Ascending aorta (tissue), 2 donors: ENCODE measurements around the gene SPDYE1. TPM values are rescaled to one million over a fixed set of nuclear protein-coding genes. Genes with fewer than 3 reads are reported as not detected.
"Not testable (repeated sequence)": the region's sequence is repeated elsewhere in the genome, so short reads cannot be mapped to it uniquely, and the experiment has no call there.

ENCODE experiments used
- DNase-seq, 2 donors: peaks; one replicate each; pipeline ENCODE4 v3.0.0-alpha.2; 2019; ENCODE audit warnings: low spot score in 2 of 2
- H3K27ac ChIP-seq, 2 donors: fragments of 200-600 bp; sonication (generic); one replicate each; pipeline ENCODE4 v1.5.1; 2016 to 2017; ENCODE audit warnings: mild to moderate bottlenecking in 1 of 2
- H3K27me3 ChIP-seq: fragments of 200-600 bp; sonication (generic); one replicate; pipeline ENCODE4 v1.5.1; 2017
- H3K36me3 ChIP-seq, 2 donors: fragments of 200-600 bp; sonication (generic); one replicate each; pipeline ENCODE4 v1.5.1; 2016
- H3K4me1 ChIP-seq, 2 donors: fragments of 200-600 bp; sonication (generic); one replicate each; pipeline ENCODE4 v1.5.1; 2016 to 2017; ENCODE audit warnings: mild to moderate bottlenecking in 1 of 2
- H3K4me3 ChIP-seq, 2 donors: fragments of 200-600 bp; sonication (generic); one replicate each; pipeline ENCODE4 v1.5.1; 2016 to 2017; ENCODE audit warnings: mild to moderate bottlenecking in 1 of 2
- H3K9me3 ChIP-seq, 2 donors: fragments of 200-600 bp; sonication (generic); one replicate each; pipeline ENCODE4 v1.5.1; 2016
- intact Hi-C: fragments of 100-400 bp; cut with DNase I; formaldehyde crosslinking; loops from one replicate; pipeline ENCODE4 v1.15.1; 2023
- total RNA-seq: library from RNA; depleted of rRNA; stranded (reverse); fragments of >200 nt; gene quantifications from one replicate; pipeline ENCODE4 v1.1.0, GENCODE V29; 2016
- TF ChIP-seq, protein P1 (sequence below), 3 experiments: fragments of 200-600 bp in 2 of 3; fragments of 450-650 bp in 1 of 3; sonication (generic) in 2 of 3; IDR thresholded peaks; one replicate each; pipeline ENCODE4 v1.5.1; 2016 to 2019; ENCODE audit warnings: antibody characterized with exemption in 3 of 3, mild to moderate bottlenecking in 1 of 3, moderate library complexity in 1 of 3

The SPDYE1 gene, protein sequence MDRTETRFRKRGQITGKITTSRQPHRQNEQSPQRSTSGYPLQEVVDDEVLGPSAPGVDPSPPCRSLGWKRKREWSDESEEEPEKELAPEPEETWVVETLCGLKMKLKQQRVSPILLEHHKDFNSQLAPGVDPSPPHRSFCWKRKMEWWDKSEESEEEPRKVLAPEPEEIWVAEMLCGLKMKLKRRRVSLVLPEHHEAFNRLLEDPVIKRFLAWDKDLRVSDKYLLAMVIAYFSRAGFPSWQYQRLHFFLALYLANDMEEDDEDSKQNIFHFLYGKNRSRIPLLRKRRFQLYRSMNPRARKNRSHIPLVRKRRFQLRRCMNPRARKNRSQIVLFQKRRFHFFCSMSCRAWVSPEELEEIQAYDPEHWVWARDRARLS
- not detected for total RNA-seq

DNA sequence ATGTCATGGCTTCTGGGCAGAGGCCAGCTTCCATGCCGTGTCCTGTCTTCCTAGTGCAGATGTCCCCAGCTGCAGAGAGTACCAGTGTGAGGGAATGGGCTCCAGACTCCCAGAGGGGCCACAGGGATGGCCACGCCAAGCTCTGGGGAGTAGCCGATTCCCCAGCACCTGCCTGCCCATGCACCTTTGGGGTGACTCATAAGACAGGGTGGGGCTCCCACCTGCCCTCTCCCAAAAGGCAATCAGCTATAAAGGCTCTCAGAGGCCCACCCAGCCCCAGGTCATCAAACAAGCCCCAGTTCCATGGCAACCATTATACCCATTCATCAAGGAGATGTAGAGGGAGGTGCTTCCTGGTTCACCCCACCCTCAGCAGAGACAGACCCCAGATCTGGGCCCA lies at the start of gene SPDYE1:
SPDYE1 (plus strand) TSS at position 366 of the 400 bp plus-strand sequence. CDS start 2,053 bp downstream, outside the sequence.
- H3K4me1 ChIP-seq, H3K36me3 ChIP-seq, DNase-seq, H3K9me3 ChIP-seq, intact Hi-C loops, H3K27me3 ChIP-seq, H3K27ac ChIP-seq, H3K4me3 ChIP-seq: not testable (repeated sequence)

DNA sequence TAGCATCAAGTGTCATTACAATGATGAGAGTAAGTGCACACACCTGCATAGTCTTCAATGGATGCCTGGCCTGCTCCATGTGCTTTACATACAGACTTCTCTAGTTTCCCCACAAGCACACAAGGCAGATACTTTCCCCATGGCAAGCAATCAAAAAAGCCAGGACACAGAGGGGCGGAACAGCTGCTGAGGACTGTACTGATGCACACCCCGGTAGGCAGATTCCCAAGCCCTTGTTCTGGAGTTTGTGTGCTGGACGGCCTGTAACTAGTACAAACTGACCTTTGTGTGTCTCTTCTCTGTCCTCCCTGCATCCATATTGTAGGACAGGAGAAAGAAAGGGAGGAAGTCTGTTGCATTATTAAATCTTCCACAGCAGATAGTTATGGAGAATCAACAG lies 45.7 kb upstream of the SPDYE1 start:
- no peaks in the 10 kb centered on the region for H3K9me3 ChIP-seq
- no peak overlapping the region for H3K27ac ChIP-seq
- no peak overlapping the region for H3K4me3 ChIP-seq
- intact Hi-C loops = no loop called here
- DNase-seq = no peak
- no peaks in the 10 kb centered on the region for H3K4me1 ChIP-seq
- peaks cover 18 to 72% of the 10 kb centered on the region in 2 donors for H3K36me3 ChIP-seq
- TF ChIP-seq, protein P1, sequence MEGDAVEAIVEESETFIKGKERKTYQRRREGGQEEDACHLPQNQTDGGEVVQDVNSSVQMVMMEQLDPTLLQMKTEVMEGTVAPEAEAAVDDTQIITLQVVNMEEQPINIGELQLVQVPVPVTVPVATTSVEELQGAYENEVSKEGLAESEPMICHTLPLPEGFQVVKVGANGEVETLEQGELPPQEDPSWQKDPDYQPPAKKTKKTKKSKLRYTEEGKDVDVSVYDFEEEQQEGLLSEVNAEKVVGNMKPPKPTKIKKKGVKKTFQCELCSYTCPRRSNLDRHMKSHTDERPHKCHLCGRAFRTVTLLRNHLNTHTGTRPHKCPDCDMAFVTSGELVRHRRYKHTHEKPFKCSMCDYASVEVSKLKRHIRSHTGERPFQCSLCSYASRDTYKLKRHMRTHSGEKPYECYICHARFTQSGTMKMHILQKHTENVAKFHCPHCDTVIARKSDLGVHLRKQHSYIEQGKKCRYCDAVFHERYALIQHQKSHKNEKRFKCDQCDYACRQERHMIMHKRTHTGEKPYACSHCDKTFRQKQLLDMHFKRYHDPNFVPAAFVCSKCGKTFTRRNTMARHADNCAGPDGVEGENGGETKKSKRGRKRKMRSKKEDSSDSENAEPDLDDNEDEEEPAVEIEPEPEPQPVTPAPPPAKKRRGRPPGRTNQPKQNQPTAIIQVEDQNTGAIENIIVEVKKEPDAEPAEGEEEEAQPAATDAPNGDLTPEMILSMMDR (IDR thresholded peaks at IDR 0.05) = no peak
- H3K27me3 ChIP-seq = no peaks in the 10 kb centered on the region

DNA sequence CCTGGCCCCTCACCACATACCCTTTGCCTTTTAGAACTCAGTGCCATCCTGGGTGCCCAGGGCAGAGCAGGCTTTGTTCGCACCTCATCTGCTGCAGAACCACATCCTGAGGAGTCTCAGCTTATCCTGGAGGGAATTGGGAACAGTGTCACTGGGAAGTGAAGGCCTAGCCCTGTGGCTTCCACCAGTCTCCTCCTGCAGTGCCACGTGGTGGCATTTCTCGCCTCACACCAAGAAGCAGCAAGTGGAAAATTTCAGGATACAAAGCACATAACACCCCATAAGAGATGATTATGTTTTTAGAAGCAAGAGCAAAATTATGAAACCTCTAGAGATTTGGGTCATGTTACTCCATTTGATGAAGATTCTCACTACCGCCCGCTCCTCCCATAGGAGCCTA lies 44.6 kb upstream of the SPDYE1 start:
- Histone ChIP-seq H3K36me3 (peaks cover 14 to 64% of the 10 kb centered on the region in 2 donors), H3K9me3 (no peaks in the 10 kb centered on the region), H3K27me3 (no peaks in the 10 kb centered on the region), H3K27ac (no peak overlapping the region), H3K4me1 (no peaks in the 10 kb centered on the region), H3K4me3 (no peak overlapping the region)
- intact Hi-C loops = no loop called here
- TF ChIP-seq, protein P1 (IDR thresholded peaks at IDR 0.05) = no peak
- DNase-seq = no peak

DNA sequence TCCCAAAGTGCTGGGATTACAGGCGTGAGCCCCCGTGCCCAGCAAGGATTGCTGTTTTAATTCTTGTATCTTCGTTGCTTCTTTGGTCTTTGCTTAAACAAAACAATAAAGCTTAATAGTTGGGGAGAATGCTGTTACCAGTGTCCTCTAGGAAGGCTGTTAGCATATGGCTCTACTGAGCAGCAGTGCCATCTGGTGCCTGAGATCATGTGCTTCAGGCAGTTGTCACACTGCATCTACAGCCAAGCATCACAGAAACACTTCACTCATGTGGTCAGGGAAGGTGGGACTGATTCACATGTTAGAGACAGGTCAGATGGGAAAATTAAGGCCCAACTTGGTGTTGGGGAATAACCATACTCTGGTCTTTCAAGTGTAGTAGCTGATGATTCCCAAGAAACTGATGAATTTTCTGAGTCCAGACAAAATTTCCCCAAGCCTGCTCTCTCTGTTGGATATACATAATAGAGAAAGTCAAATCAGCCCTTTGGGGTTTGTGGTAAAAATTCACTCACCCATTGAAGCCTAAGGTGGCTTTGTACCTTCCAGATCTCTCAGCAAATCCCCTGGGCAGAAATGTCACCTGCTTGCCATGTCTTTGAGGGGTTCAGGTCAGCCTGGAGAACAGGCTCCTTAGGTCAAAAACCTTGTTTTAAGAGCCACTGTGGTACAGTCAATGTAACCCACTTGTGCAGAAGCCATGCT lies 43.0 kb upstream of the SPDYE1 start:
- Histone ChIP-seq H3K9me3 (no peaks in the 10 kb centered on the region), H3K27ac (no peak overlapping the region), H3K4me3 (no peak overlapping the region), H3K4me1 (no peaks in the 10 kb centered on the region), H3K36me3 (peaks cover 11 to 48% of the 10 kb centered on the region in 2 donors), H3K27me3 (no peaks in the 10 kb centered on the region)
- no peak for DNase-seq
- TF ChIP-seq, protein P1 (IDR thresholded peaks at IDR 0.05) = peak in 2 of 3 experiments; percentile 5 to 43
- intact Hi-C loops = no loop called here

DNA sequence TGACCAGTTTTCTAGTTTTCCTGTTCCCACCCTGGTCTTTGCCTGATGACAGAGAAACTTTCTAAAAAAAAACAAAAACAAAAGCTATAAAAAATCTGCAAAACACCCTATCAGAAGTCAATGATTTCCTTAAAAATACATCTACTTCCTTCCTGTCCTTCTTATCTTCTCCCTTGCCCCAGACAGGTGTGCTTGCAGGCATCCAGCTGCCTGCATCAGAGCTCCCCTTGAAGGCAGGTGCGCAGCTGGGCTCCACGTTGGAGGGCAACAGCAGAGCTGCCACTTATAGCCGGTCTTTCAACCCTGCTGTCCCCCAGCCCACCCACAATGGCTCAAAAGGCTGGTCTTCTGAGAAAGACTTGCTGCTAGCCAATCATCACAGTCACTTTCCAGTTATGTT lies 41.7 kb upstream of the SPDYE1 start:
- intact Hi-C loops = no loop called here
- Histone ChIP-seq H3K27ac (no peak overlapping the region), H3K4me1 (no peaks in the 10 kb centered on the region), H3K9me3 (no peaks in the 10 kb centered on the region), H3K36me3 (peaks cover 11 to 37% of the 10 kb centered on the region in 2 donors), H3K27me3 (no peaks in the 10 kb centered on the region), H3K4me3 (no peak overlapping the region)
- TF ChIP-seq, protein P1 (IDR thresholded peaks at IDR 0.05) = no peak
- no peak for DNase-seq

DNA sequence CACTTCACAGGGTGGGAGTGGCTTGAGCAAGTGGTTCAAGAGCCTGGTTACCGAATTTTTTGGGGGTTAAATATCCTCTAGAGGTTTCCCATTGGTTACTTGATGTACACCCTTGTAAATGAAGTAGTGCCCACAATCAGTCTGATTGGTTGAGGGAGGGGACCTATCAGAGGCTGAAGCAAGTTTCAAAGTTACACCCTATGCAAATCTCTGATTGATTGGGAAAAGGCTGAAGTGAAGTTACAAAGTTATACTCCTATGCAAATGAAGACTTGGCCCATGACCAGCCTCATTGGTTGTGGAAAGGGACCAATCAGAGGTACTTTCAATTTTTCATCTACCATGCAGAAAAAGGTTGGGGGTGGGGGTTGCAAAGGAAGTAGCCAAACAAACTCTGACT lies 36.8 kb upstream of the SPDYE1 start:
- no peak for DNase-seq
- intact Hi-C loops = no loop called here
- H3K27ac ChIP-seq = no peak overlapping the region
- TF ChIP-seq, protein P1 (IDR thresholded peaks at IDR 0.05) = no peak
- H3K4me1 ChIP-seq = no peaks in the 10 kb centered on the region
- H3K27me3 ChIP-seq = no peaks in the 10 kb centered on the region
- H3K36me3 ChIP-seq = peaks cover 3% of the 10 kb centered on the region in 2 donors
- no peaks in the 10 kb centered on the region for H3K9me3 ChIP-seq
- H3K4me3 ChIP-seq = no peak overlapping the region

DNA sequence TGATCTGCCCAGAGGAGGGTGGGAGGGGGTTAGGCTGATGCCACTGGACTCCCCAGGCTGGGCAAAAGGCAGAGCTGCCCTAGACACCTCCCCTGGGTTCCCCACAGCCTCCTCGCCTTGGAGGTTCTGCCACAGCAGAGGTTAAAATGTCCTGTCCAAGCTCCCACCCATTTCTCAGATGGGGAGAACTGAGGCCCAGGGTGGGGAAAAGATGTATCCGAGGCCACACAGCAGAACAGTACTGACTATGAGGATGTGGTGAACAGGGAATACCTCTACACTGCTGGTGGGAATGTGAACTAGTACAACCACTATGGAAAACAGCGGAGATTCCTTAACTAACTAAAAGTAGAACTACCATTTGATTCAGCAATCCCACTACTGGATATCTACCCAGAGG lies 31.3 kb upstream of the SPDYE1 start:
- intact Hi-C loops = not testable (repeated sequence)

DNA sequence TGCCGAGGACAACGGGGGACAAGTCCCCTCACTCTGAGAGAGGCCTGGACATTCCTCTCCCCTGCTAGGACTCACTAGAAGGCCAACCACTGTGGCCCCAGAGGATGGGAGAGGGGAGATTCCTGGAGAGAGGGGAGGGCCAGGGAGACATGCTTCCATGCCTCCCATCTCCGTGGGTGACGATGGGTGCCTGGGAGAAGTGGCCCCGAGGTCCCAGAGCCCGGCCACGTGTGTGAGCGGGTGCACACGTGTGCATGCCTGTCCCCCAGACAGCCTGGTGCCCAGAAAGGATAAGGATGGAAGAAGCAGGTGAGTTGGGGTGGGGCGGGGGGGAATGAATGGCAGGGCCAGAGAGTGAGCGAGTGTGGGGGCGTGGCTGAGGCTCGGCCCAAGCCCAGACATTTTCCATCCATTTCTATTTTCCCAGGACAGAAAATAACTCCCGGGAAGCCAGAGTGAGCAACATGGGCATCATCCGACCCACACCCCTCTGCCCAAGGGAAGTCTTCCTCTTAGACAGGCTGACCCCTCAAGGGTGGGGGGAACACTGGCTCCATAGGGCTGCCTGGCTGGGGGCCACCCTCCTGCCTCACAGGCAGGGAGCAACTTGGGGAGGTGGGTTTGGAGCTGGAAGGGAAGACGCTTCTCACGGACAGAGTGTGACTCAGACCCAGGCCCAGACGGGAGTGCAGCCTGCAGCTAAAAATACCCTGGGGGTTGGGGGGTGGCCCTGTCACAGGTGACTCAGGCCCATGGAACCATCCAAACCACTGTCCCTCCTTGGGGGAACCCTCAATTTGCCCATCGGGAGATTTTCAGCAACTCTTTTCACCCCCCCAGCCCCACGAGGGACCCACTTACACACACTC lies 29.3 kb upstream of the SPDYE1 start:
- H3K27ac ChIP-seq, H3K4me3 ChIP-seq, H3K27me3 ChIP-seq, H3K4me1 ChIP-seq, intact Hi-C loops, H3K9me3 ChIP-seq, H3K36me3 ChIP-seq, DNase-seq: not testable (repeated sequence)

More for the DNA sequence above, 31.3 kb upstream of the SPDYE1 start:
- not testable (repeated sequence) for H3K27me3 ChIP-seq, DNase-seq, H3K4me1 ChIP-seq, H3K4me3 ChIP-seq, H3K27ac ChIP-seq, H3K36me3 ChIP-seq, H3K9me3 ChIP-seq
